NCI-H146 treated with DMSO at 0.1 percent for 48 hours (cell line): ENCODE results near the gene PLEKHF1.

ENCODE experiments used
- DNase-seq: peaks from one replicate; lab custom pipeline; 2025; ENCODE audit not compliant: unreplicated experiment; lab: John Stamatoyannopoulos, UW

PLEKHF1 gene

GRCh38 chr19:29677001-29677817 lies 11.9 kb downstream of the PLEKHF1 start:
- DNase-seq, result no peak

GRCh38 chr19:29678484-29679106 lies 13.3 kb downstream of the PLEKHF1 start:
- DNase-seq, result no peak

GRCh38 chr19:29679598-29680210 lies 14.4 kb downstream of the PLEKHF1 start:
- no peak for DNase-seq

GRCh38 chr19:29680447-29680846 lies 15.2 kb downstream of the PLEKHF1 start:
- no peak for DNase-seq

- DNase-seq, result no peak
These were observed 15.7 kb downstream of the PLEKHF1 start for GRCh38 chr19:29680937-29681336.

GRCh38 chr19:29681422-29682235 lies 16.4 kb downstream of the PLEKHF1 start:
- DNase-seq, result no peak

GRCh38 chr19:29682236-29682895 lies 17.1 kb downstream of the PLEKHF1 start:
- no peak for DNase-seq

GRCh38 chr19:29683009-29683408 lies 17.7 kb downstream of the PLEKHF1 start:
- no peak for DNase-seq

- DNase-seq, result no peak
These were observed 20.1 kb downstream of the PLEKHF1 start for GRCh38 chr19:29685326-29685725.

- DNase-seq, result no peak
These were observed 21.1 kb downstream of the PLEKHF1 start for GRCh38 chr19:29686285-29686805.

GRCh38 chr19:29687244-29687896 lies 22.1 kb downstream of the PLEKHF1 start:
- no peak for DNase-seq

- DNase-seq, result no peak
These were observed 22.9 kb downstream of the PLEKHF1 start for GRCh38 chr19:29687897-29688728.

- DNase-seq, result no peak
These were observed 25.6 kb downstream of the PLEKHF1 start for GRCh38 chr19:29690842-29691241.

- no peak for DNase-seq
These were observed 28.9 kb downstream of the PLEKHF1 start for GRCh38 chr19:29694161-29694560.

- DNase-seq, result peak; percentile 6
These were observed 29.7 kb downstream of the PLEKHF1 start for GRCh38 chr19:29694669-29695627.

GRCh38 chr19:29695765-29696564 lies 30.7 kb downstream of the PLEKHF1 start:
- DNase-seq, result no peak

- no peak for DNase-seq
These were observed 31.2 kb downstream of the PLEKHF1 start for GRCh38 chr19:29696565-29696846.
